HG03432 (cell line): ENCODE data around the gene PTPRB.
"Not testable (repeated sequence)": the region's sequence is repeated elsewhere in the genome, so short reads cannot be mapped to it uniquely, and the experiment has no call there.

Experiments used
- ATAC-seq: cut with Tn5 transposase; IDR thresholded peaks from one replicate; pipeline ENCODE4 v1.9.1; 2021; ENCODE audit warnings: mild to moderate bottlenecking, moderate library complexity; ENCODE audit not compliant: unreplicated experiment

Gene PTPRB

DNA sequence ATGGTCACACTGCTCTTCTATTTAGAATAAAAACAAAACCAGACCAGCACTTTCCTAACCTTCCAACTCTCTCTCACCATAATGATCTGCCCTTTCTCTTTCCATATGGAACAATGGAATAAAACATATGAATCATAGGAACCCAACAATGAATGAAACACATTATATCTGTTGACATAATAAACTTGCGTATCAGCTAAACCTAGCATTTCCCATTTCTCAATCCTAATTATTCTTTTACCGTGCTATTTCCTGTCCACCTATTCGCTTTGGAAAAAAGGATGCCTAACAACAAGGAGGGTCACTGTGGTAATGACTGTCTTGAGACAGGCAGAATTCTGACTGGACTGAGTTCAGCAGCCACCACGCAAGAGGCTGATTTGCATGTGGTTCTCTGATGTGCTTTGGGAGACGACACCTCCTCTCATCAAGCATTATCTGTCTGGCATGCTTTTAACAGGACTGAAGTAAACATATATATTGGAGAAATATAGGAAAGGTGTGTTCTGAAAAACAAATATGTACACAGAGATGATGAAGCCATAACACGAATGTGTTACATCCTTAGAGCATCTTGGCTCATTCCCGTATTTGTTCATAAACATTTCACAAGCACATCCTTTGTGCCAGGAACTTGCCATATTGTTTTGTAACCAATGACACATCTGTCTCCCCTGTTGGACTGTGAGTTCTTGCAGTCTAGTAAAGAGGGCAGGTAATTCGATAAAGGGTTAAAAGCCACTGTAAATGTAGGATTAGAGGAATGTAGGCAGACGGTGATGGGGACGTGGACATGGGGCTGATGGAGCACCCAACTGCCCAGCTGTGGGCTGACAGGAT lies 87.7 kb downstream of the PTPRB start:
- ATAC-seq: no peak

- no peak for ATAC-seq
Observed at GRCh38 chr12:70543444-70543843, 93.8 kb downstream of the PTPRB start.

DNA sequence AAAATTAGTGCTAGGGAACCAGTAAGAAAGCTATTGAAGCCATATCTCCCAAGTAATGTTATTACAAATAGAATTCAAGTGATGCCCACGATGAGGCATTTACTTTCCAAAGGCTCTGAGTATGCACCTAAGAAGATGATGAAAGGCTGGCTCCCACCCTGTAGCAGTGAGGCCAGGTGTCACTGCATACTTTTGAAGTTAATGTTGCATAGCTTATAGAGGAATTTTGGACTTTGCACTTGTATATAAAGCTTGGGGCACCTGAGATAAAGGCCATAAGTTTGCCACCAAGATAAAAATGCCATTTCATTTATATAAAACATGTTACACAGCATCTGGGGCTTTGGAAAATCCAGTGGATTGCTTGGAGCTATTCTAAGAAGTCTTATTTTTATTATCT lies 96.2 kb downstream of the PTPRB start:
- no peak for ATAC-seq

GRCh38 chr12:70536650-70537049 lies 100.6 kb downstream of the PTPRB start:
- ATAC-seq: no peak

- ATAC-seq: no peak
Observed at GRCh38 chr12:70535896-70536374, 101.3 kb downstream of the PTPRB start.

- ATAC-seq: no peak
Observed at GRCh38 chr12:70534466-70534865, 102.8 kb downstream of the PTPRB start.

GRCh38 chr12:70529647-70530046 lies 107.6 kb downstream of the PTPRB start:
- ATAC-seq: no peak

DNA sequence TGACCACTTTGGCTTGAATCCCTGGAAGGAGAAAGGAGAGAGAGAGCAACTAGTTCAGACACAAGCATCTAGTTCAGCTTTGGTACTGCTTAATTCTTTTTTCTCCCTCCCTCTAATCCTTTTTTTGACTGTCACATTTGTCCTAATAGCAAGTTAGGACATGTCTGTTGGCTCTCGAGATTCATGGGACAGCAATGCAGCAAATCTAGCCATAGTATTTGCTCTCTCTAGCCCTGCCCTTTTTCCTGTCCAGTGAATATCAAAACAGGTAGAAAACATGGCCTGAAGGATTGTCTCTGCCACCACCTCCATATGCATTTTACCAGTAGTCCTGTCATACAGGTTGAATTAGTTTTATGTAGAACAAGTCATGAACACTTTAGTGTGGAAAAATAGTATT lies 116.4 kb downstream of the PTPRB start:
- no peak for ATAC-seq

- ATAC-seq: no peak
Observed at GRCh38 chr12:70513426-70513825, 123.8 kb downstream of the PTPRB start.

DNA sequence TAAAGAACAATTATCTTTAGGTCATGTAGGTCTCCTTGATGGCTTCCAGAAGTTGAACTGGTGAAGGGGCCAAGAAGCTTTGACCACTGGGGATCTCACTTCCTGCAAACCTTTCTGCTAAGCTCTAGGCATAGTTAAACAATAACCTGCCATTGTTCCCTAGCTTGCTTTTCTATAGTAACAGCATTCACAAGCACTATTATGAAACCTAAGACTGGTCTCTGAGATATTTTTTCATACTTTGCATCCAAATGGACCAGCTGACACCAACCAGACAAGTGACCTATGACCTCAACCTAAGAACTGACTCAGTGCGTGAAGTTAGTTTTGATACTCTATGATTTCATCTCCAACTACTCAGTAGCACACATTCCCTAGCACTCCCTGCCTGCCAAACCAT lies 129.1 kb downstream of the PTPRB start:
- ATAC-seq: no peak

DNA sequence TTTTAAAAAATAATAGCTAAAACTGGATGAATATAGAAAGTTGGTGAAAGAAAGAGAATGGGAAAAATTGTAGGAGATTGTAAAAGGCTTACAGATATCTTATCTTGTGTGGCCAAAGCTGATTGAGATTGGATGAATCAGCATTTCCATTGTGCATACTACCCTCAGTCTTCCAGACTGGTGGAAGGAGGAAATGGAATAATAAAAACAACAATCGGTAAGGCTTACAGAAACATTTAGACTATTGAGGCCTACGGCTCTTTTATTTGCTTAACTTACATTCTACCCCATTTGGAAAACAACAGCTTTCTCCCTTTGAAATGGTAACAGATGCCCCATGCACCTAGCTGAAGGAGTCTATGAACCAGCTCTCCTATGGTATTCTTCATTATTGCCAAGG lies 129.8 kb downstream of the PTPRB start:
- ATAC-seq: no peak

- no peak for ATAC-seq
Observed at GRCh38 chr12:70497508-70497907, 139.7 kb downstream of the PTPRB start.

- ATAC-seq: not testable (repeated sequence)
Observed at GRCh38 chr12:70492904-70493303, 144.3 kb downstream of the PTPRB start.

DNA sequence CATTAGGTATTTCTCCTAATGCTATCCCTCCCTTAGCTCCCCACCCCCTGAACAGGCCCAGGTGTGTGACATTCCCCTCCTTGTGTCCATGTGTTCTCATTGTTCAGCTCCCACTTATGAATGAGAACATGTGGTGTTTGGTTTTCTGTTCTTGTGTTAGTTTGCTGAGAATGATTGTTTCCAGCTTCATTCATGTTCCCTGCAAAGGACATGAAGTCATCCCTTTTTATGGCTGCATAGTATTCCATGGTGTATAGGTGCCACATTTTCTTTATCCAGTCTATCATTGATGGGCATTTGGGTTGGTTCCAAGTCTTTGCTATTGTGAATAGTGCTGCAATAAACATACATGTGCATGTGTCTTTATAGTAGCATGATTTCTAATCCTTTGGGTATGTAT lies 146.3 kb downstream of the PTPRB start:
- not testable (repeated sequence) for ATAC-seq

- ATAC-seq: peak; percentile 70
Observed at GRCh38 chr12:70487440-70487839, 149.8 kb downstream of the PTPRB start.

- ATAC-seq: peak; percentile 66
Observed at GRCh38 chr12:70486588-70486987, 150.6 kb downstream of the PTPRB start.

- ATAC-seq: no peak
Observed at GRCh38 chr12:70485704-70486103, 151.5 kb downstream of the PTPRB start.

DNA sequence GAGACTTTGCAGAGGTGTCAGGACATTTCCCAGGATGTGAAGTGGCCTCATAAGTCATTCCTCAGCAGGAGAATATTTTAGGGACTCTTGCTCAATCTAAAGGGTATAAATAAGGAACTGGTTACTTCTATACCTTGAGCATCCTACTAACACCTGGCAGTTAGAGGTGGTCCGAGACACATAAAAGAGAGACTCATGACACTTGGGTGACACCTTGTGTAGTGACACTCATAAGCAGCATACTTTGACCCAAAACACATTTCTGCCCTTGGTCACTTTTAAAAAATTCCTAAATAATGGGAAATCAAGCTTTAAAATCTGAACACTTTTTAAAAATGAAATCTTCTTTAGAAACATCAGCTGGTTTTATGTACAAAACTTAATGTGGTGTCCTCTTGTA lies 152.8 kb downstream of the PTPRB start:
- no peak for ATAC-seq

DNA sequence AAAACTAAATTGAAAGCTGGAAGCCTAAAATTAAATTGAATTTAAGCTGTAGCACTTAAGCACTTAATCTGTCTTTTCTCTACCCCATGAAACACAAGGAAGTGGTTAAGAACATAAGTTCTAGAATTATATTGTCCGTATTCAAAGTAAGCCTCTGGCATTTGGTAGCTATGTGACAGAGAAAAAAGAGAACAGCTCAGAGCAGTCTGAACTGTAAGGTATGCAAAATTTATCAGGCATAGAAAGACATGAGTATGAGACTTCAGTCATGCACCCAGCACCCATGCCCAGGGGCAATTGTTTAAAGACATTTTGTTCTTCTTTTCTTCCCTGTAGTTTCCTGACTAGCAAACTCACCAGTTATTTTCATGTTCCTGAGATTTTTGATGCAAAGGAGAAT lies 154.5 kb downstream of the PTPRB start:
- ATAC-seq: no peak

DNA sequence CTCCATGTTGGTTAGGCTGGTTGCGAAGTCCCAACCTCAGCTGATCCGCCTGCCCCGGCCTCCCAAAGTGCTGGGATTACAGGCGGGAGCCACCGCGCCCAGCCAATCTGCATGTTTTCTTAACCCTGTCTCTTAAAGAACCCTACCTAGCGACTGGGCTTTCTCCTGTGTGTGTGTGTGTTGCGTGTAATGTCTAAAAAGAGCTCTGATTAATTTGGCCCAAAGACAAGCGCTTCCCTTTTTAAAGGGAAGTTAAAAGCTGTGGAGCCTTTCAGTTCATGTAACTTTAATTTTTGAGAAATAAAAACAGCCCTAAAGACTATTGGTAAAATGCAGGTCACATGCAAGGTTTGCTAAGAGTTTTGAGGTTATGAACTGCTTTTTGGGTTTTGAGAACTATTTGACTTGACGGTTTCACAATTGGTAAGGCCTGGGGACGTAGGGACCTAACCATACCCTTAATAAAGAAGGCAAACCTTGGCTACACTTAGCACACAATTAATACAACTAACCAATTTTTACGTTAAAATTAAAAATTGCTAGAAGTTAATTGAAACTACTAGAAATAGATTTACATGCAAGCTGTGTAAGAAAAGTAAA lies 167.9 kb downstream of the PTPRB start:
- ATAC-seq: no peak

- ATAC-seq: no peak
Observed at GRCh38 chr12:70468741-70469140, 168.5 kb downstream of the PTPRB start.
